A549 (cell line): ENCODE results near the gene MAPK9. TPM values are rescaled to one million over a fixed set of nuclear protein-coding genes. Genes with fewer than 3 reads are reported as not detected.

Source experiments
- ATAC-seq, 2 experiments: fragments of 200-7000 bp in 1 of 2; fragments of >200 bp in 1 of 2; cut with Nextera tagmentation in 1 of 2; cut with Tn5 transposase in 1 of 2; 3 replicates each; pipeline versions ENCODE4 v1.8.0 to v1.9.1; 2018 to 2020; ENCODE audit warnings: mild to moderate bottlenecking in 1 of 2, moderate library complexity in 1 of 2
- CTCF ChIA-PET: fragments of 300-600 bp; sonication (Branson Sonifier 250); formaldehyde crosslinking; extraction: SDS; loops from one replicate; lab custom pipeline; 2021; ENCODE audit warnings: antibody characterized with exemption, inconsistent platforms; lab: Yijun Ruan, JAX
- POLR2A ChIA-PET: fragments of 350-600 bp; formaldehyde crosslinking; extraction: SDS; loops from one replicate; lab custom pipeline; 2021; ENCODE audit warnings: antibody characterized with exemption, inconsistent platforms; lab: Yijun Ruan, JAX
- DNase-seq, 2 experiments: peaks; one replicate each; pipeline versions ENCODE4 v3.0.0 to v3.0.0-alpha.2; 2011 to 2016; ENCODE audit warnings: low read depth in 1 of 2, low spot score in 1 of 2
- FAIRE-seq: peaks from 2 replicates; lab custom pipeline; 2011; peaks lifted over from hg19 to GRCh38; lab: Jason Lieb, UNC
- H3K27ac ChIP-seq, 2 experiments: fragments of >200 bp; sonication (Bioruptor Twin); formaldehyde crosslinking; 3 replicates each; pipeline ENCODE4 v1.5.1; 2016 to 2017
- H3K4me1 ChIP-seq: fragments of >200 bp; sonication (Bioruptor Twin); formaldehyde crosslinking; 3 replicates; pipeline ENCODE4 v1.6.1; 2016
- H3K4me2 ChIP-seq: fragments of >200 bp; sonication (Bioruptor Twin); formaldehyde crosslinking; 3 replicates; pipeline ENCODE4 v1.6.1; 2016
- H3K4me3 ChIP-seq: fragments of >200 bp; sonication (Bioruptor Twin); formaldehyde crosslinking; 3 replicates; pipeline ENCODE4 v1.5.1; 2016
- H3K9me3 ChIP-seq: fragments of >200 bp; sonication (Bioruptor Twin); formaldehyde crosslinking; 3 replicates; pipeline ENCODE4 v1.6.1; 2016
- BCL3 ChIP-seq: fragments of >200 bp; sonication (Bioruptor Twin); formaldehyde crosslinking; IDR thresholded peaks from 3 replicates; pipeline ENCODE4 v1.6.1; 2016
- BHLHE40 ChIP-seq: IDR thresholded peaks from 2 replicates; pipeline ENCODE4 v1.6.1; 2012; ENCODE audit warnings: low read depth, low read length, inconsistent platforms
- CBX8 ChIP-seq: fragments of 200-600 bp; sonication (generic); IDR thresholded peaks from 2 replicates; pipeline ENCODE4 v1.6.1; 2016
- CHD2 ChIP-seq: fragments of 150-350 bp; IDR thresholded peaks from 2 replicates; pipeline ENCODE4 v1.6.1; 2014; ENCODE audit warnings: low read length; ENCODE audit not compliant: partially characterized antibody
- CHD4 ChIP-seq: fragments of 200-600 bp; sonication (generic); IDR thresholded peaks from 2 replicates; pipeline ENCODE4 v1.6.1; 2016; ENCODE audit warnings: antibody characterized with exemption, mild to moderate bottlenecking, borderline replicate concordance
- CTCF ChIP-seq: fragments of >200 bp; sonication (Bioruptor Twin); formaldehyde crosslinking; IDR thresholded peaks from 3 replicates; pipeline ENCODE4 v1.5.1; 2016
- E2F6 ChIP-seq: IDR thresholded peaks from 2 replicates; pipeline ENCODE4 v1.6.1; 2012; ENCODE audit warnings: low read depth, borderline replicate concordance
- EHF ChIP-seq: fragments of 250-450 bp; sonication (Bioruptor Pico); IDR thresholded peaks from 2 replicates; pipeline ENCODE4 v1.5.0; 2020; ENCODE audit warnings: mild to moderate bottlenecking
- EHMT2 ChIP-seq: fragments of 200-600 bp; sonication (generic); IDR thresholded peaks from 2 replicates; pipeline ENCODE4 v1.6.1; 2016; ENCODE audit warnings: antibody characterized with exemption, low read depth, mild to moderate bottlenecking, moderate library complexity
- ESRRA ChIP-seq: fragments of 150-350 bp; IDR thresholded peaks from 2 replicates; pipeline ENCODE4 v1.6.1; 2014; ENCODE audit warnings: mild to moderate bottlenecking, low read length, borderline replicate concordance
- FOSL2 ChIP-seq, 2 experiments: fragments of 450-650 bp in 1 of 2; fragments of >200 bp in 1 of 2; sonication (Bioruptor Twin) in 1 of 2; formaldehyde crosslinking; IDR thresholded peaks; 2 replicates each; pipeline versions ENCODE4 v1.5.0 to v1.6.1; 2016 to 2020; ENCODE audit warnings: mild to moderate bottlenecking in 1 of 2, moderate library complexity in 1 of 2
- FOXS1 ChIP-seq: fragments of 250-450 bp; sonication (Bioruptor Pico); IDR thresholded peaks from 2 replicates; pipeline ENCODE4 v1.5.0; 2020; ENCODE audit warnings: mild to moderate bottlenecking, moderate library complexity
- HOXB5 ChIP-seq: fragments of 250-450 bp; sonication (Bioruptor Pico); IDR thresholded peaks from 2 replicates; pipeline ENCODE4 v1.5.0; 2020; ENCODE audit warnings: mild to moderate bottlenecking, moderate library complexity
- JUN ChIP-seq, 2 experiments: fragments of >200 bp; sonication (Bioruptor Twin); formaldehyde crosslinking; IDR thresholded peaks; 2 replicates in 1 of 2; 3 replicates in 1 of 2; pipeline ENCODE4 v1.6.1; 2016 to 2017
- MAZ ChIP-seq: fragments of 150-350 bp; IDR thresholded peaks from 2 replicates; pipeline ENCODE4 v1.6.1; 2014; ENCODE audit warnings: antibody characterized with exemption, low read depth, low read length, borderline replicate concordance
- NPAS2 ChIP-seq: fragments of 250-450 bp; sonication (Bioruptor Pico); IDR thresholded peaks from 2 replicates; pipeline ENCODE4 v1.8.0; 2022; ENCODE audit warnings: mild to moderate bottlenecking, moderate library complexity, borderline replicate concordance
- NR3C1 ChIP-seq: fragments of >200 bp; sonication (Bioruptor Twin); formaldehyde crosslinking; IDR thresholded peaks from 3 replicates; pipeline ENCODE4 v1.6.1; 2017
- RAD21 ChIP-seq, 2 experiments: fragments of >200 bp in 1 of 2; sonication (Bioruptor Twin) in 1 of 2; formaldehyde crosslinking in 1 of 2; IDR thresholded peaks in 1 of 2; conservative IDR thresholded peaks in 1 of 2; 2 replicates in 1 of 2; 3 replicates in 1 of 2; pipeline ENCODE4 v1.6.1; 2012 to 2018; ENCODE audit warnings: inconsistent platforms in 1 of 2
- RARB ChIP-seq: fragments of 250-450 bp; sonication (Bioruptor Pico); IDR thresholded peaks from 2 replicates; pipeline ENCODE4 v1.8.0; 2021; ENCODE audit warnings: mild to moderate bottlenecking, moderate library complexity
- RFX5 ChIP-seq: fragments of 450-650 bp; IDR thresholded peaks from 2 replicates; pipeline ENCODE4 v1.7.1; 2014; ENCODE audit warnings: antibody characterized with exemption, mild to moderate bottlenecking, moderate library complexity
- SMC3 ChIP-seq: fragments of >200 bp; sonication (Bioruptor Twin); formaldehyde crosslinking; IDR thresholded peaks from 3 replicates; pipeline ENCODE4 v1.6.1; 2018; ENCODE audit warnings: inconsistent platforms
- TP53 ChIP-seq: fragments of 250-450 bp; sonication (Bioruptor Pico); IDR thresholded peaks from 2 replicates; pipeline ENCODE4 v1.5.0; 2021; ENCODE audit warnings: mild to moderate bottlenecking, moderate library complexity
- WGBS: methylation state at CpG from one replicate; pipeline ENCODE4 v1.1.6; 2017; ENCODE audit errors: missing lambda C conversion rate; 5-methylcytosine and 5-hydroxymethylcytosine counted together
- polyA plus RNA-seq, 4 experiments: library from polyadenylated mRNA; depleted of rRNA in 3 of 4; stranded (reverse); fragments of >200 nt; fragmentation: RNase III in 1 of 4; extraction: RNeasy Plus Mini Kit Qiagen cat#74134 plus additional on column Dnase treatment in 1 of 4; gene quantifications; 2 replicates in 3 of 4; 3 replicates in 1 of 4; pipeline ENCODE4 v1.2.3, GENCODE V29; 2011 to 2017
- TF ChIP-seq, protein P1 (sequence below): fragments of 150-350 bp; IDR thresholded peaks from 2 replicates; pipeline ENCODE4 v1.6.1; 2014; ENCODE audit warnings: low read depth, mild to moderate bottlenecking, low read length

MAPK9 gene
- polyA plus RNA-seq, 2 of the 4 experiments (the other 2 are of a cell fraction), result 36.6 to 66.9 TPM

DNA sequence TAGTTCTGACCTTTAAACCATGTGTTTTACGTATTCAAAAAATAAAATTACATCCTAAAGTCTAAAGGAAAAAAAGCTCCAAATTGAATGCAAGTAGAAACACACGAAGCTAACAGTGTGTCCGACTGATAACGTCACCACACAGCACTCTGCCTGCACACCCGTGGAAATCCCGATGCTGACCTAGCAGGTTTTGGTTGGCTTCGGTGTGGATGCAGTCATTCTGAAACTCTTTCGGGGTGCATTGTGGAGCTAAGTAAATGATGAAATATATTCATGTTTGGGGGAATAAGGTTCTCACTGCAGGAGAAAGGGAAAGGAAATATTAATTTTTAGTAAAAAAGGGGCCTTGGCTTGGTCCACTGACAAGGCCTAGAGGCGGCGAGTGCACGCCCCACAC is 84.9 kb downstream of the MAPK9 start:
- DNase-seq (no peak), FAIRE-seq (no peak), ATAC-seq (no peak)
- TF ChIP-seq SMC3 (no peak), CTCF (no peak), BHLHE40 (no peak), RARB (CRISPR knock-in tag) (no peak), MAZ (no peak), CBX8 (no peak), RAD21 (conservative IDR thresholded peaks at IDR 0.05 in 1 of 2, IDR thresholded peaks at IDR 0.05 in 1 of 2) (no peak), TP53 (CRISPR knock-in tag) (no peak), JUN (IDR thresholded peaks at IDR 0.05) (no peak), NPAS2 (CRISPR knock-in tag) (no peak), FOSL2 (IDR thresholded peaks at IDR 0.05) (no peak), FOSL2 (CRISPR knock-in tag; IDR thresholded peaks at IDR 0.05) (no peak), ESRRA (no peak), CHD4 (no peak), EHF (no peak), EHMT2 (no peak), RFX5 (no peak), HOXB5 (CRISPR knock-in tag) (no peak), CHD2 (no peak)
- TF ChIP-seq, protein P1, sequence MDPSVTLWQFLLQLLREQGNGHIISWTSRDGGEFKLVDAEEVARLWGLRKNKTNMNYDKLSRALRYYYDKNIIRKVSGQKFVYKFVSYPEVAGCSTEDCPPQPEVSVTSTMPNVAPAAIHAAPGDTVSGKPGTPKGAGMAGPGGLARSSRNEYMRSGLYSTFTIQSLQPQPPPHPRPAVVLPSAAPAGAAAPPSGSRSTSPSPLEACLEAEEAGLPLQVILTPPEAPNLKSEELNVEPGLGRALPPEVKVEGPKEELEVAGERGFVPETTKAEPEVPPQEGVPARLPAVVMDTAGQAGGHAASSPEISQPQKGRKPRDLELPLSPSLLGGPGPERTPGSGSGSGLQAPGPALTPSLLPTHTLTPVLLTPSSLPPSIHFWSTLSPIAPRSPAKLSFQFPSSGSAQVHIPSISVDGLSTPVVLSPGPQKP, result no peak
- POLR2A ChIA-PET, result no interaction called here
- 0 out of 3 replicates have a peak, but pooled peaks cover 3% of the 10 kb centered on the region for H3K4me1 ChIP-seq
- H3K27ac ChIP-seq, result no peak overlapping the region
- WGBS, result 81% methylated on average over 11 of the region's 11 CpGs
- H3K4me3 ChIP-seq, result no peak overlapping the region
- H3K9me3 ChIP-seq, result no peaks in the 10 kb centered on the region
- CTCF ChIA-PET, result interaction anchor here (1.0 to 5.5 kb wide), 4 partner anchors 35 to 263 kb away, joined by 3 to 32 read pairs (median 4); no protein-coding TSS in a partner anchor
- H3K4me2 ChIP-seq, result no peak overlapping the region

GRCh38 chr5:180205916-180206315 is 86.0 kb downstream of the MAPK9 start:
- ATAC-seq (no peak), FAIRE-seq (no peak)

More at GRCh38 chr5:180205916-180206315, 86.0 kb downstream of the MAPK9 start:
- no peak for TF ChIP-seq SMC3
- TF ChIP-seq NR3C1, result no peak
- no peak for TF ChIP-seq FOXS1 (CRISPR knock-in tag)
- TF ChIP-seq E2F6, result no peak
- no peak for TF ChIP-seq BCL3
- H3K4me3 ChIP-seq, result no peak overlapping the region
- DNase-seq, result no peak
- no peak overlapping the region for H3K27ac ChIP-seq
- POLR2A ChIA-PET, result no interaction called here
- CTCF ChIA-PET, result interaction anchor here (1.4 to 1.9 kb wide), 2 partner anchors 88 to 264 kb away, joined by 3 to 4 read pairs; no protein-coding TSS in a partner anchor
- H3K4me2 ChIP-seq, result no peak overlapping the region
- no peaks in the 10 kb centered on the region for H3K9me3 ChIP-seq
- 60% methylated on average over 1 of the region's 1 CpG for WGBS
- 0 out of 3 replicates have a peak, but pooled peaks cover 3% of the 10 kb centered on the region for H3K4me1 ChIP-seq
